GM12872 (cell line): ENCODE measurements around the gene PRDX5.

ENCODE experiments used
- TF ChIP-seq, protein P1 (sequence below): IDR thresholded peaks from 3 replicates; pipeline ENCODE4 v1.5.1; 2011; ENCODE audit warnings: low read depth, mild to moderate bottlenecking, low read length, moderate library complexity; ENCODE audit not compliant: insufficient read depth

PRDX5 gene

DNA sequence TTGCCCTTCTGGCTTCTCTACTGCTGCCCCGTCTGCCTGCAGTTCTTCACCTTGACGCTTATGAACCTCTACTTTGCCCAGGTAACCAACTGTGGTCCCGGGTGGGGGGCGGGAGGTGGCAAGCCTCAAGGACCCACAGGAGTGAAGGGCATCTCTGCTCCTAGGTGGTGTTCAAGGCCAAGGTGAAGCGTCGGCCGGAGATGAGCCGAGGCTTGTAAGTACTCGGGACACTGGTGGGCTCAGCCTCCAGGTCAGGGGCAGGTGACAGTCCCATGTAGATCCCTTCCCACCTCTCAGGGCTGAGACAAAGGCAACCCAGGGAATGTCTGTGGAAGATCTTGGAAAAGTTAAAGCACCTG lies 31.1 kb upstream of the PRDX5 start:
- TF ChIP-seq, protein P1, sequence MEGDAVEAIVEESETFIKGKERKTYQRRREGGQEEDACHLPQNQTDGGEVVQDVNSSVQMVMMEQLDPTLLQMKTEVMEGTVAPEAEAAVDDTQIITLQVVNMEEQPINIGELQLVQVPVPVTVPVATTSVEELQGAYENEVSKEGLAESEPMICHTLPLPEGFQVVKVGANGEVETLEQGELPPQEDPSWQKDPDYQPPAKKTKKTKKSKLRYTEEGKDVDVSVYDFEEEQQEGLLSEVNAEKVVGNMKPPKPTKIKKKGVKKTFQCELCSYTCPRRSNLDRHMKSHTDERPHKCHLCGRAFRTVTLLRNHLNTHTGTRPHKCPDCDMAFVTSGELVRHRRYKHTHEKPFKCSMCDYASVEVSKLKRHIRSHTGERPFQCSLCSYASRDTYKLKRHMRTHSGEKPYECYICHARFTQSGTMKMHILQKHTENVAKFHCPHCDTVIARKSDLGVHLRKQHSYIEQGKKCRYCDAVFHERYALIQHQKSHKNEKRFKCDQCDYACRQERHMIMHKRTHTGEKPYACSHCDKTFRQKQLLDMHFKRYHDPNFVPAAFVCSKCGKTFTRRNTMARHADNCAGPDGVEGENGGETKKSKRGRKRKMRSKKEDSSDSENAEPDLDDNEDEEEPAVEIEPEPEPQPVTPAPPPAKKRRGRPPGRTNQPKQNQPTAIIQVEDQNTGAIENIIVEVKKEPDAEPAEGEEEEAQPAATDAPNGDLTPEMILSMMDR = no peak

DNA sequence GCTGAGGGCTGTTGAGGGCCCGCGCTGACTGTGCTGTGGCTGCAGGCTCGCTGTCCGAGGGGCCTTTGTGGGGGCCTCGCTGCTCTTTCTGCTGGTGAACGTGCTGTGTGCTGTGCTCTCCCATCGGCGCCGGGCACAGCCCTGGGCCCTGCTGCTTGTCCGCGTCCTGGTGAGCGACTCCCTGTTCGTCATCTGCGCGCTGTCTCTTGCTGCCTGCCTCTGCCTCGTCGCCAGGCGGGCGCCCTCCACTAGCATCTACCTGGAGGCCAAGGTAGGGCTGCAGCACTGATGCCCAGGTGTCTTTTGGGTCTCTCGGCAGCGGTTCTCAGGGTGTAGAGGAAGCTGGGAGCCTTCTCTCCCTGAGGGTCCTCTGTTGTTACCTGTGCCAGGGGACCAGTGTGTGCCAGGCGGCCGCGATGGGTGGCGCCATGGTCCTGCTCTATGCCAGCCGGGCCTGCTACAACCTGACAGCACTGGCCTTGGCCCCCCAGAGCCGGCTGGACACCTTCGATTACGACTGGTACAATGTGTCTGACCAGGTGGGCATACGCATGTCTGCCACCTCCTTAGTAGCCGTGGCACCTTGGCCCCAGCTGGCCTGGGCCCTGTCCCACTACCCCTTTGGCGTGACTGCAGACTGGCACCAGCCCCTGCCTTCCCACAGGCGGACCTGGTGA lies 30.1 kb upstream of the PRDX5 start:
- TF ChIP-seq, protein P1 = no peak

DNA sequence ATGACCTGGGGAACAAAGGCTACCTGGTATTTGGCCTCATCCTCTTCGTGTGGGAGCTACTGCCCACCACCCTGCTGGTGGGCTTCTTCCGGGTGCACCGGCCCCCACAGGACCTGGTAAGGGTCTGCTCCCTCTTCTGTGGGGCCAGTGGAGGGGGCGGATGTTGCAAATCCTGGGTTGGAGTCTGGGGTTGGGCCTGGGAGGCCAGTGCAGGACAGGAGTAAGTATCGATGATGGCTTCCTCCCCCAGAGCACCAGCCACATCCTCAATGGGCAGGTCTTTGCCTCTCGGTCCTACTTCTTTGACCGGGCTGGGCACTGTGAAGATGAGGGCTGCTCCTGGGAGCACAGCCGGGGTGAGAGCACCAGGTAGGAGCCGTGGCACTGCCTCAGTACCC lies 29.6 kb upstream of the PRDX5 start:
- TF ChIP-seq, protein P1 = no peak

DNA sequence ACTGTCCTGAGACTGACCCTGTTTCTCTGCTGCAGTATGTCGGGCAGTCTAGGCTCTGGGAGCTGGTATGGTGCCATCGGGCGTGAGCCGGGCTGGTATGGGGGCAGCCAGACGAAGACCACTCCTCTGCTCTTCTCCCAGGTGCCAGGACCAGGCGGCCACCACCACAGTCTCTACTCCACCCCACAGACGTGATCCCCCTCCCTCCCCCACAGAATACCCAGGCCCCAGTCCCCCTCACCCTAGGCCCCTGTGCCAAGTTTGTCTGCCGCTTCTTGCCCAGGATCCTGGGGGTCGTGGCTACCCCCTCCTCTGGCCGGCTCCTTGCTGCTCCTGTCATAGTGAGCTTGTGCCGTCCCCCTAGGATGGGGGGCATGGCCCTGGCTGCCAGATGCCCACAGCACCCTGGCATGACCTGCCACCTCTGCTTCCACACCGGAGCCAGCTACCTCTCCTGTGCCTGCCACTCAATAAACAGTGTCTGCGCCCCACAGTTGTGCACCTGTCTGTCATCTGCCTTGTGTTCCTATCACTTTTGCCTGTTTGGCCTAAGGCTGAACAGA lies 28.8 kb upstream of the PRDX5 start:
- TF ChIP-seq, protein P1 = no peak

DNA sequence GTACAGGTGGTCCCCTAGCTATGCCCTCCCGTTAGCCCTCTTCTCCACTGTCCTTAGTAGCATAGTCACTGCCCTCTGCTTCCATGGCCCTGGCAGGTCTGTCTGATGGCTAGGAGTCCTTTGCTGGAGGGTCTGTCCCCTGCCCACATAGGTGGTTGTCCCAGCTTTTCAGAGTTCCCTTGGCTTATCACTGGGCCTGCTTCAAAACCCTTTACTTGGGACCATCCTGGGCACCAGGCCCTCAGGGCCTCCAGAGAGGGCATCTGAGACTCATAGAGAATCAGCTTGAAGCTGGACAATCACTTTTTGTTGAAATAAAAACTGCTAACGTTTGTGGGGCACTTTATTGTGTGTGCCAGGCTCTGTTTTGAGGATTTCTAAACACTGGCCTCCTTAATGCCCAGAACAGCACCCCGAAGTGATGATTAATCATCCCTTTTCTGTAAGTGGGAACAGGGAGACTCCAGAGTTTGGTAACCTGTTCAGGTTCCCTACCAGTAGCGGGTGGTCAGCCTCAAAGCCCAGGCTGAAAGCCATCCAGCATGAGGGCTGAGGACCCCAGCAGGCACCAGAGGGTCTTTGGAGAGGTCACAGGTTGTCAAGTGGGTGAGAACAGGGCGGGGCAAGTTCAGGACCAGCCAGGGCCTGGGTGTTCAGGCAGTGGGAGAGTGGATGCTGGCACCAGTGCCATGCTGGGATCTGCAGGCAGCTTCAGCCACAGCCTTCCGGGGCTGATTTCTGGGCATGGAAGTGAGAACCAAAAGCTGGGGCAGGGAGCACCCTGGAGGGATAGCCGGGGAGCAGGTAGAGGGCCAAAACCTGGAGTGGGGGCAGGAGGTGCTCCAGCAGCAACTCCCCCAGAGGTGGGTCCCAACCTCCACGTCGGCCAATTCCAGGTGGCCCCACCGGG lies 27.3 kb upstream of the PRDX5 start:
- TF ChIP-seq, protein P1 = no peak

DNA sequence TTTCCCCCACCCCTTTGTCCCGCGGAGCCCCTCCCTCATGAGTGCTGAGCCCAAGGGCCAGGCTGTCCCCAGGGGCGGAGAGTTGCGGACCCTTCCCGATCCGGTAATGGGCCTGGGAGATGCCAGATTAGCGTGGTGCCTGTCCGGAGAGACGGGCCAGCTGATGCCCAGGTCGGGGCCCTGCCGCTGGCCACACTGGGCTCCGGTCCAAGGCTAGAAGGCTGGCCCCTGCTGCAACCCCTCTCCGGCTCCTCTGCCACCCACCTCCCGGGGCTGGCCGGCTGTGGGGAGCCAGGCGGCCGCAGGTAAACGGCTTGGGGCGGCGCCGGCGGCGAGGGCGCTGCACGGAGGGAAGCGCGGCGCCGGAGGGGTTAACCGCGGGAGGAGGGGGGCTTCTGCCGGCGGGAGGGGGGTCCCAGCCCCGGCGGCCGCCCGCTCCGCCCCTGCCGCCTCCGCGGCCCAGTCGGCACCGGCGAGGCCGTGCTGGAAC lies 26.6 kb upstream of the PRDX5 start, which contains the start of gene KCNK4:
KCNK4 (plus strand) TSS at position 41 of the 490 bp plus-strand sequence. CDS start 1,717 bp downstream, outside the sequence.
- TF ChIP-seq, protein P1 = no peak
